Esophagus muscularis mucosa (tissue), 3 donors: ENCODE data around the gene SUGP1.

Experiments
- CTCF ChIP-seq, 3 experiments: fragments of 200-600 bp in 2 of 3; fragments of 450-650 bp in 1 of 3; sonication (generic) in 2 of 3; IDR thresholded peaks; one replicate each; pipeline ENCODE4 v1.5.1; 2017 to 2019; ENCODE audit warnings: antibody characterized with exemption in 3 of 3, mild to moderate bottlenecking in 2 of 3, moderate library complexity in 1 of 3
- EP300 ChIP-seq: sonication (generic); formaldehyde crosslinking; IDR thresholded peaks from one replicate; pipeline ENCODE4 v1.6.1; 2017; ENCODE audit warnings: antibody characterized with exemption

GRCh38 chr19:19250196-19250801 is 70.0 kb downstream of the SUGP1 start:
- no peak for TF ChIP-seq EP300
- TF ChIP-seq CTCF (IDR thresholded peaks at IDR 0.05) = no peak
